HG03342 (cell line): ENCODE results near the gene CBL.

Experiments used
- ATAC-seq: cut with Tn5 transposase; IDR thresholded peaks from one replicate; pipeline ENCODE4 v1.9.1; 2021; ENCODE audit warnings: mild to moderate bottlenecking, moderate library complexity; ENCODE audit not compliant: unreplicated experiment

CBL gene

GRCh38 chr11:119262668-119263351 lies 56.7 kb downstream of the CBL start:
- no peak for ATAC-seq

GRCh38 chr11:119263352-119263940 lies 57.3 kb downstream of the CBL start:
- no peak for ATAC-seq

- no peak for ATAC-seq
Measured at GRCh38 chr11:119266063-119266462, 59.9 kb downstream of the CBL start.

- no peak for ATAC-seq
Measured at GRCh38 chr11:119266517-119267255, 60.5 kb downstream of the CBL start.

- no peak for ATAC-seq
Measured at GRCh38 chr11:119267645-119268044, 61.5 kb downstream of the CBL start.

- ATAC-seq = no peak
Measured at GRCh38 chr11:119273721-119274120, 67.6 kb downstream of the CBL start.

- ATAC-seq = no peak
Measured at GRCh38 chr11:119277660-119278059, 71.5 kb downstream of the CBL start.

- no peak for ATAC-seq
Measured at GRCh38 chr11:119282495-119282894, 76.4 kb downstream of the CBL start.

GRCh38 chr11:119284344-119285157 lies 78.4 kb downstream of the CBL start:
- ATAC-seq = no peak

GRCh38 chr11:119285431-119285830 lies 79.3 kb downstream of the CBL start:
- no peak for ATAC-seq

- ATAC-seq = no peak
Measured at GRCh38 chr11:119288219-119288618, 82.1 kb downstream of the CBL start.

- ATAC-seq = no peak
Measured at GRCh38 chr11:119290894-119291497, 84.9 kb downstream of the CBL start.

- no peak for ATAC-seq
Measured at GRCh38 chr11:119293461-119293860, 87.3 kb downstream of the CBL start.

- no peak for ATAC-seq
Measured at GRCh38 chr11:119295178-119295577, 89.0 kb downstream of the CBL start.

- no peak for ATAC-seq
Measured at GRCh38 chr11:119297938-119298337, 91.8 kb downstream of the CBL start.

GRCh38 chr11:119298726-119299125 lies 92.6 kb downstream of the CBL start:
- ATAC-seq = no peak

- no peak for ATAC-seq
Measured at GRCh38 chr11:119299416-119299815, 93.3 kb downstream of the CBL start.

- no peak for ATAC-seq
Measured at GRCh38 chr11:119300198-119300964, 94.2 kb downstream of the CBL start.

GRCh38 chr11:119303227-119303718 lies 97.1 kb downstream of the CBL start:
- no peak for ATAC-seq
